GM12878 (cell line): ENCODE data around the gene FUT8. TPM values are rescaled to one million over a fixed set of nuclear protein-coding genes. Genes with fewer than 3 reads are reported as not detected.

Experiments used
- ATAC-seq: fragments of 200-7000 bp; cut with Tn5 transposase; 3 replicates; pipeline ENCODE4 v1.9.1; 2020; ENCODE audit warnings: mild to moderate bottlenecking, moderate library complexity
- BruUV-seq: library from RNA; stranded (reverse); fragments of 400-500 nt; replicated peaks from 2 replicates; lab custom pipeline; 2021; lab: Mats Ljungman, UMichigan
- CTCF ChIA-PET: fragments of 300-600 bp; sonication (Branson Sonifier 250); formaldehyde crosslinking; extraction: SDS; loops from one replicate; lab custom pipeline; 2021; ENCODE audit warnings: inconsistent platforms; lab: Yijun Ruan, JAX
- POLR2A ChIA-PET: fragments of 350-600 bp; formaldehyde crosslinking; extraction: SDS; loops from one replicate; lab custom pipeline; 2021; ENCODE audit warnings: inconsistent platforms; lab: Charles Lee
- RAD21 ChIA-PET: fragments of 300-600 bp; sonication (Branson Sonifier 250); formaldehyde crosslinking; loops from one replicate; lab custom pipeline; 2023; ENCODE audit warnings: antibody characterized with exemption; ENCODE audit not compliant: unreplicated experiment; lab: Charles Lee
- SMC1A ChIA-PET: fragments of 300-600 bp; sonication (Branson Sonifier 250); formaldehyde crosslinking; loops from one replicate; lab custom pipeline; 2023; ENCODE audit not compliant: unreplicated experiment, uncharacterized antibody; lab: Charles Lee
- DNase-seq: peaks from one replicate; pipeline ENCODE4 v3.0.0-alpha.2; 2011; ENCODE audit warnings: low read depth, low spot score
- FAIRE-seq: peaks from 3 replicates; lab custom pipeline; 2011; peaks lifted over from hg19 to GRCh38; lab: Jason Lieb, UNC
- H2AFZ ChIP-seq: 2 replicates; pipeline ENCODE4 v1.6.0; 2011; ENCODE audit warnings: low read depth, low read length, control low read depth; ENCODE audit not compliant: control insufficient read depth
- H3K27ac ChIP-seq: 2 replicates; pipeline ENCODE4 v1.5.1; 2011; ENCODE audit warnings: control low read depth; ENCODE audit not compliant: control insufficient read depth, insufficient read depth
- H3K27me3 ChIP-seq, 2 experiments: replicated peaks in 1 of 2; 2 replicates each; pipeline versions ENCODE4 v1.6.0 to v1.6.1; 2011; ENCODE audit warnings: low read length in 1 of 2; ENCODE audit not compliant: control insufficient read depth in 2 of 2, insufficient read depth in 2 of 2
- H3K36me3 ChIP-seq, 2 experiments: 2 replicates each; pipeline ENCODE4 v1.5.1; 2011; ENCODE audit warnings: low read length in 1 of 2; ENCODE audit not compliant: control insufficient read depth in 2 of 2, insufficient read depth in 2 of 2
- H3K4me1 ChIP-seq: 2 replicates; pipeline ENCODE4 v1.6.1; 2011; ENCODE audit warnings: mild to moderate bottlenecking, low read length, moderate library complexity, mixed read lengths; ENCODE audit not compliant: control insufficient read depth, insufficient read depth
- H3K4me2 ChIP-seq: 2 replicates; pipeline ENCODE4 v1.6.0; 2011; ENCODE audit warnings: control low read depth; ENCODE audit not compliant: control insufficient read depth, insufficient read depth
- H3K4me3 ChIP-seq: fragments of 200-600 bp; sonication (generic); 2 replicates; pipeline ENCODE4 v1.5.1; 2016
- H3K79me2 ChIP-seq: 2 replicates; pipeline ENCODE4 v1.6.0; 2011; ENCODE audit warnings: low read length; ENCODE audit not compliant: control insufficient read depth, insufficient read depth
- H3K9ac ChIP-seq: 2 replicates; pipeline ENCODE4 v1.8.0; 2011; ENCODE audit warnings: low read length, control low read depth, mixed read lengths; ENCODE audit not compliant: control insufficient read depth, insufficient read depth
- H3K9me3 ChIP-seq: replicated peaks from 3 replicates; pipeline ENCODE4 v1.5.1; 2011; ENCODE audit warnings: mild to moderate bottlenecking, low read length; ENCODE audit not compliant: control insufficient read depth, insufficient read depth
- H4K20me1 ChIP-seq: 2 replicates; pipeline ENCODE4 v1.6.0; 2011; ENCODE audit not compliant: control insufficient read depth, insufficient read depth
- ATF7 ChIP-seq: fragments of 450-650 bp; IDR thresholded peaks from 2 replicates; pipeline ENCODE4 v1.6.1; 2016; ENCODE audit warnings: low read depth, mild to moderate bottlenecking
- EGR1 ChIP-seq, 2 experiments: IDR thresholded peaks; 1 replicate in 1 of 2; 2 replicates in 1 of 2; pipeline ENCODE4 v1.6.1; 2011 to 2012; ENCODE audit warnings: low read depth in 2 of 2, low read length in 2 of 2, borderline replicate concordance in 1 of 2, mild to moderate bottlenecking in 1 of 2, moderate library complexity in 1 of 2
- ESRRA ChIP-seq: IDR thresholded peaks from 2 replicates; pipeline ENCODE4 v1.6.1; 2012; ENCODE audit warnings: mild to moderate bottlenecking, low read length, improper control_type of control experiment
- FOXM1 ChIP-seq: IDR thresholded peaks from 2 replicates; pipeline ENCODE4 v1.6.1; 2012; ENCODE audit warnings: low read depth, mild to moderate bottlenecking, inconsistent platforms, low read length, moderate library complexity
- HDAC6 ChIP-seq: fragments of 200-600 bp; sonication (generic); IDR thresholded peaks from one replicate; pipeline ENCODE4 v1.8.0; 2017; ENCODE audit warnings: antibody characterized with exemption; ENCODE audit not compliant: unreplicated experiment
- PML ChIP-seq: IDR thresholded peaks from 2 replicates; pipeline ENCODE4 v1.6.1; 2012; ENCODE audit warnings: low read length, inconsistent platforms
- POLR2A ChIP-seq: IDR thresholded peaks from 2 replicates; pipeline ENCODE4 v1.6.1; 2011; ENCODE audit warnings: low read depth, mild to moderate bottlenecking, low read length
- SIN3A ChIP-seq: IDR thresholded peaks from 2 replicates; pipeline ENCODE4 v1.6.1; 2012; ENCODE audit warnings: low read depth, low read length, improper control_type of control experiment
- SP1 ChIP-seq: IDR thresholded peaks from one replicate; pipeline ENCODE4 v1.6.1; 2011; ENCODE audit warnings: low read depth, low read length
- ZBED1 ChIP-seq: IDR thresholded peaks from 2 replicates; pipeline ENCODE4 v1.6.1; 2016; ENCODE audit warnings: borderline replicate concordance
- ZNF384 ChIP-seq: IDR thresholded peaks from 2 replicates; pipeline ENCODE4 v1.6.1; 2012; ENCODE audit warnings: low read depth, mild to moderate bottlenecking, low read length, improper control_type of control experiment, borderline replicate concordance
- WGBS: methylation state at CpG from one replicate; pipeline ENCODE4 v1.1.6; 2016; ENCODE audit warnings: low lambda C conversion rate; ENCODE audit not compliant: insufficient replicate concordance, insufficient coverage; ENCODE audit errors: missing lambda C conversion rate; 5-methylcytosine and 5-hydroxymethylcytosine counted together
- in situ Hi-C: fragments of 300-500 bp; cut with MboI; formaldehyde crosslinking; loops from 9 replicates; pipeline ENCODE4 v1.14.3; 2018; ENCODE audit warnings: mixed read lengths
- intact Hi-C: fragments of 100-400 bp; cut with micrococcal nuclease; formaldehyde crosslinking; loops from one replicate; pipeline ENCODE4 v1.14.2; 2022; ENCODE audit not compliant: unreplicated experiment
- polyA plus RNA-seq, 11 experiments: library from polyadenylated mRNA; depleted of rRNA in 4 of 11; unstranded in 6 of 11; stranded (reverse) in 5 of 11; fragments of >200 nt; fragmentation: Nextera tagmentation in 4 of 11; fragmentation: Illumina TruSeq in 1 of 11; extraction: Ambion mirVana in 4 of 11; extraction: Trizol in 1 of 11; gene quantifications; 1 replicate in 1 of 11; 2 replicates in 10 of 11; pipeline versions ENCODE4 v1.2.1 to v1.2.3, GENCODE V29; 2011 to 2016; ENCODE audit warnings: inconsistent platforms in 2 of 11, missing spikeins in 2 of 11, low read depth in 1 of 11
- total RNA-seq, 4 experiments: library from RNA; depleted of rRNA in 3 of 4; stranded (reverse); fragments of >200 nt in 3 of 4; fragmentation: Illumina TruSeq in 1 of 4; extraction: Trizol in 1 of 4; gene quantifications; 2 replicates each; pipeline versions ENCODE4 v1.2.1 to v1.2.3, GENCODE V29; 2013 to 2021
- TF ChIP-seq, protein P1 (sequence below): fragments of 450-650 bp; IDR thresholded peaks from 2 replicates; pipeline ENCODE4 v1.6.1; 2017; ENCODE audit warnings: mild to moderate bottlenecking, moderate library complexity
- TF ChIP-seq, protein P2 (sequence below): IDR thresholded peaks from 2 replicates; pipeline ENCODE4 v1.6.1; 2012; ENCODE audit warnings: low read depth, low read length, improper control_type of control experiment
- TF ChIP-seq, protein P3 (sequence below): fragments of 450-650 bp; formaldehyde crosslinking; IDR thresholded peaks from 2 replicates; pipeline ENCODE4 v1.4.0; 2022; ENCODE audit warnings: mild to moderate bottlenecking, moderate library complexity

The FUT8 gene
- total and polyA plus RNA-seq, 10 of the 15 experiments (the other 5 are each of a cell fraction or from before 2014, with no cell fraction given), result 21.3 to 106 (median 66.3) TPM

DNA sequence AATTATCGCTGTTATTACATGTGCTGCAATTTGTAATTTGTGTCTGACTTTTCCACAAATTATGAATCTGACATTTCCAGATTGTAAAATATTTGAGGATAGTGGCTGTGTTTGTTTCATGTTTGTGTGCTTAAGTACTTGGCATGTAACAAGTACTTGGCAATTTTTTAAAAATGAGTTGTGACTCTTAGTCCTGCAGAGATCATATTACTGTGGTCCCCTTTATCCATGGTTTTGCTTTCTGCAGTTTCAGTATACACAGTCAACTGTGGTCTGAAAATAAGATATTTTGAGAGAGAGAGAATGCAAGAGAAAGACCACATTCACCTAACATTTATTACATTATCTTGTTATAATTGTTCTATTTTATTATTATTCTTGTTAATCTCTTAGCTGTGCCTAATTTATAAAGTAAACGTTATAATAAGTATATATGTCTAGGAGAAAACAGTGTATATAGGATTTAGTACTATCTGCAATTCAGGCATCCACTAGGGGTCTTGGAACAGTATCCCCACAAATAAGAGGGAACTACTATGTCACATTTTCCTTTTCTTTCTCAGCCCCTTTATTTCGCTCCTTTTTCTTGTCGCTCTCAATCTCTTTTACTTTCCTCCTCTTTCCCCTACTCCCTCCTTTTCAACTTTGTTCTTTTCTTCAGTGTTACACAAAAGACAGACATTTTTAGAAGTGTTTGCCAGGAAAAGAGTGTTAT, 176.1 kb downstream of the FUT8 start:
- in situ Hi-C loops, result no loop called here
- Histone ChIP-seq H3K36me3 (no peaks in the 10 kb centered on the region; a peak in 1 of 4 replicates), H3K4me1 (no peaks in the 10 kb centered on the region), H3K4me2 (no peak overlapping the region), H2AFZ (no peak overlapping the region), H3K79me2 (peaks cover 1% of the 10 kb centered on the region), H3K27me3 (no peaks in the 10 kb centered on the region), H3K9me3 (no peaks in the 10 kb centered on the region), H3K9ac (no peak overlapping the region), H4K20me1 (no peaks in the 10 kb centered on the region), H3K4me3 (no peak overlapping the region), H3K27ac (no peak overlapping the region)
- ChIA-PET RAD21 (no interaction called here), SMC1A (no interaction called here), CTCF (no interaction called here), POLR2A (no interaction called here)
- FAIRE-seq (no peak), ATAC-seq (no peak), DNase-seq (no peak)
- BruUV-seq, result no TSS peak
- 71% methylated on average over 4 of the region's 4 CpGs for WGBS
- intact Hi-C loops, result no loop called here
- TF ChIP-seq POLR2A (no peak), ESRRA (no peak), ZNF384 (no peak), ATF7 (no peak), FOXM1 (no peak), SP1 (no peak), HDAC6 (no peak), PML (no peak), EGR1 (IDR thresholded peaks at IDR 0.05; ENCODE audit: borderline replicate concordance in 1 of 2, low read depth in 2 of 2, low read length in 2 of 2) (no peak), SIN3A (no peak), ZBED1 (no peak)
- TF ChIP-seq, protein P1, sequence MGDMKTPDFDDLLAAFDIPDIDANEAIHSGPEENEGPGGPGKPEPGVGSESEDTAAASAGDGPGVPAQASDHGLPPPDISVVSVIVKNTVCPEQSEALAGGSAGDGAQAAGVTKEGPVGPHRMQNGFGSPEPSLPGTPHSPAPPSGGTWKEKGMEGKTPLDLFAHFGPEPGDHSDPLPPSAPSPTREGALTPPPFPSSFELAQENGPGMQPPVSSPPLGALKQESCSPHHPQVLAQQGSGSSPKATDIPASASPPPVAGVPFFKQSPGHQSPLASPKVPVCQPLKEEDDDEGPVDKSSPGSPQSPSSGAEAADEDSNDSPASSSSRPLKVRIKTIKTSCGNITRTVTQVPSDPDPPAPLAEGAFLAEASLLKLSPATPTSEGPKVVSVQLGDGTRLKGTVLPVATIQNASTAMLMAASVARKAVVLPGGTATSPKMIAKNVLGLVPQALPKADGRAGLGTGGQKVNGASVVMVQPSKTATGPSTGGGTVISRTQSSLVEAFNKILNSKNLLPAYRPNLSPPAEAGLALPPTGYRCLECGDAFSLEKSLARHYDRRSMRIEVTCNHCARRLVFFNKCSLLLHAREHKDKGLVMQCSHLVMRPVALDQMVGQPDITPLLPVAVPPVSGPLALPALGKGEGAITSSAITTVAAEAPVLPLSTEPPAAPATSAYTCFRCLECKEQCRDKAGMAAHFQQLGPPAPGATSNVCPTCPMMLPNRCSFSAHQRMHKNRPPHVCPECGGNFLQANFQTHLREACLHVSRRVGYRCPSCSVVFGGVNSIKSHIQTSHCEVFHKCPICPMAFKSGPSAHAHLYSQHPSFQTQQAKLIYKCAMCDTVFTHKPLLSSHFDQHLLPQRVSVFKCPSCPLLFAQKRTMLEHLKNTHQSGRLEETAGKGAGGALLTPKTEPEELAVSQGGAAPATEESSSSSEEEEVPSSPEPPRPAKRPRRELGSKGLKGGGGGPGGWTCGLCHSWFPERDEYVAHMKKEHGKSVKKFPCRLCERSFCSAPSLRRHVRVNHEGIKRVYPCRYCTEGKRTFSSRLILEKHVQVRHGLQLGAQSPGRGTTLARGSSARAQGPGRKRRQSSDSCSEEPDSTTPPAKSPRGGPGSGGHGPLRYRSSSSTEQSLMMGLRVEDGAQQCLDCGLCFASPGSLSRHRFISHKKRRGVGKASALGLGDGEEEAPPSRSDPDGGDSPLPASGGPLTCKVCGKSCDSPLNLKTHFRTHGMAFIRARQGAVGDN, result no peak
- TF ChIP-seq, protein P2, sequence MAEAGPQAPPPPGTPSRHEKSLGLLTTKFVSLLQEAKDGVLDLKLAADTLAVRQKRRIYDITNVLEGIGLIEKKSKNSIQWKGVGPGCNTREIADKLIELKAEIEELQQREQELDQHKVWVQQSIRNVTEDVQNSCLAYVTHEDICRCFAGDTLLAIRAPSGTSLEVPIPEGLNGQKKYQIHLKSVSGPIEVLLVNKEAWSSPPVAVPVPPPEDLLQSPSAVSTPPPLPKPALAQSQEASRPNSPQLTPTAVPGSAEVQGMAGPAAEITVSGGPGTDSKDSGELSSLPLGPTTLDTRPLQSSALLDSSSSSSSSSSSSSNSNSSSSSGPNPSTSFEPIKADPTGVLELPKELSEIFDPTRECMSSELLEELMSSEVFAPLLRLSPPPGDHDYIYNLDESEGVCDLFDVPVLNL, result no peak
- TF ChIP-seq, protein P3, sequence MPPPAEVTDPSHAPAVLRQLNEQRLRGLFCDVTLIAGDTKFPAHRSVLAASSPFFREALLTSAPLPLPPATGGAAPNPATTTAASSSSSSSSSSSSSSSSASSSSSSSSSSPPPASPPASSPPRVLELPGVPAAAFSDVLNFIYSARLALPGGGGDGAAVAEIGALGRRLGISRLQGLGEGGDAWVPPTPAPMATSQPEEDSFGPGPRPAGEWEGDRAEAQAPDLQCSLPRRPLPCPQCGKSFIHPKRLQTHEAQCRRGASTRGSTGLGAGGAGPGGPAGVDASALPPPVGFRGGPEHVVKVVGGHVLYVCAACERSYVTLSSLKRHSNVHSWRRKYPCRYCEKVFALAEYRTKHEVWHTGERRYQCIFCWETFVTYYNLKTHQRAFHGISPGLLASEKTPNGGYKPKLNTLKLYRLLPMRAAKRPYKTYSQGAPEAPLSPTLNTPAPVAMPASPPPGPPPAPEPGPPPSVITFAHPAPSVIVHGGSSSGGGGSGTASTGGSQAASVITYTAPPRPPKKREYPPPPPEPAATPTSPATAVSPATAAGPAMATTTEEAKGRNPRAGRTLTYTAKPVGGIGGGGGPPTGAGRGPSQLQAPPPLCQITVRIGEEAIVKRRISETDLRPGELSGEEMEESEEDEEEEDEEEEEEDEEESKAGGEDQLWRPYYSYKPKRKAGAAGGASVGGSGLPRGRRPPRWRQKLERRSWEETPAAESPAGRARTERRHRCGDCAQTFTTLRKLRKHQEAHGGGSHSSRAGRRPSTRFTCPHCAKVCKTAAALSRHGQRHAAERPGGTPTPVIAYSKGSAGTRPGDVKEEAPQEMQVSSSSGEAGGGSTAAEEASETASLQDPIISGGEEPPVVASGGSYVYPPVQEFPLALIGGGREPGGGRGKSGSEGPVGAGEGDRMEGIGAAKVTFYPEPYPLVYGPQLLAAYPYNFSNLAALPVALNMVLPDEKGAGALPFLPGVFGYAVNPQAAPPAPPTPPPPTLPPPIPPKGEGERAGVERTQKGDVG (CRISPR knock-in tag), result no peak
